Stomach (tissue), 9 donors: ENCODE data around the gene CBX4. TPM values are rescaled to one million over a fixed set of nuclear protein-coding genes. Genes with fewer than 3 reads are reported as not detected.

Source experiments
- DNase-seq, 2 donors: peaks; one replicate each; pipeline versions ENCODE4 v3.0.0 to v3.0.0-alpha.2; 2013 to 2019
- H3K27ac ChIP-seq, 5 donors: fragments of 200-600 bp in 4 of 5; sonication (generic) in 4 of 5; one replicate each; pipeline ENCODE4 v1.5.1; 2013 to 2019; ENCODE audit warnings: mild to moderate bottlenecking in 1 of 5, moderate library complexity in 1 of 5
- H3K27me3 ChIP-seq, 3 donors: fragments of 200-600 bp; sonication (generic); one replicate each; pipeline ENCODE4 v1.5.1; 2017 to 2019; ENCODE audit warnings: mixed run types in 1 of 3
- H3K36me3 ChIP-seq, 4 donors: fragments of 200-600 bp; sonication (generic); 1 replicate in 3 of 4; 2 replicates in 1 of 4; pipeline ENCODE4 v1.5.1; 2016 to 2019
- H3K4me1 ChIP-seq, 4 donors: fragments of 200-600 bp; sonication (generic); one replicate each; pipeline ENCODE4 v1.5.1; 2016 to 2019
- H3K4me3 ChIP-seq, 4 donors: fragments of 200-600 bp; sonication (generic) in 3 of 4; one replicate each; pipeline ENCODE4 v1.5.1; 2016 to 2019; ENCODE audit warnings: mild to moderate bottlenecking in 1 of 4
- H3K9me3 ChIP-seq, 4 donors: fragments of 200-600 bp; sonication (generic); one replicate each; pipeline ENCODE4 v1.5.1; 2016 to 2019
- EP300 ChIP-seq: sonication (generic); formaldehyde crosslinking; IDR thresholded peaks from one replicate; pipeline ENCODE4 v1.6.1; 2017; ENCODE audit warnings: antibody characterized with exemption
- POLR2A ChIP-seq, 4 donors: fragments of 450-650 bp; IDR thresholded peaks; one replicate each; pipeline ENCODE4 v1.6.1; 2016; ENCODE audit warnings: antibody characterized with exemption in 4 of 4, control low read depth in 2 of 4, mild to moderate bottlenecking in 1 of 4, moderate library complexity in 1 of 4
- POLR2AphosphoS5 ChIP-seq, 3 donors: sonication (generic); formaldehyde crosslinking; IDR thresholded peaks; one replicate each; pipeline ENCODE4 v1.6.1; 2016; ENCODE audit warnings: antibody characterized with exemption in 3 of 3
- WGBS, 5 donors: extraction: QIAGEN DNeasy Blood & Tissue Kit in 3 of 5; methylation state at CpG; one replicate each; pipeline versions ENCODE4 v1.1.5 to v1.1.7; 2013 to 2018; 5-methylcytosine and 5-hydroxymethylcytosine counted together
- intact Hi-C: fragments of 100-400 bp; cut with DNase I; formaldehyde crosslinking; loops from one replicate; pipeline ENCODE4 v1.15.1; 2023; ENCODE audit warnings: low total_unique reads
- polyA plus RNA-seq, 3 donors: library from polyadenylated mRNA; stranded (reverse); fragments of 200-250 nt; gene quantifications; one replicate each; pipeline ENCODE4 v1.2.3, GENCODE V29; 2013
- total RNA-seq, 5 donors: library from RNA; depleted of rRNA; stranded (reverse); fragments of >200 nt; gene quantifications; one replicate each; pipeline versions ENCODE4 v1.1.0 to v1.2.3, GENCODE V29; 2014 to 2016
- TF ChIP-seq, protein P1 (sequence below), 7 experiments: fragments of 450-650 bp in 4 of 7; fragments of 200-600 bp in 3 of 7; sonication (generic) in 3 of 7; IDR thresholded peaks; one replicate each; pipeline ENCODE4 v1.5.1; 2016 to 2019; ENCODE audit warnings: antibody characterized with exemption in 7 of 7, control low read depth in 2 of 7, mild to moderate bottlenecking in 1 of 7
- donor health status: healthy with polysubstance abuse.
- donor health status: Bipolar disorder and iron deficiency.
- donor health status: healthy.

Gene CBX4
- total and polyA plus RNA-seq, 8 donors = 1.8 to 10.6 (median 8.3) TPM

DNA sequence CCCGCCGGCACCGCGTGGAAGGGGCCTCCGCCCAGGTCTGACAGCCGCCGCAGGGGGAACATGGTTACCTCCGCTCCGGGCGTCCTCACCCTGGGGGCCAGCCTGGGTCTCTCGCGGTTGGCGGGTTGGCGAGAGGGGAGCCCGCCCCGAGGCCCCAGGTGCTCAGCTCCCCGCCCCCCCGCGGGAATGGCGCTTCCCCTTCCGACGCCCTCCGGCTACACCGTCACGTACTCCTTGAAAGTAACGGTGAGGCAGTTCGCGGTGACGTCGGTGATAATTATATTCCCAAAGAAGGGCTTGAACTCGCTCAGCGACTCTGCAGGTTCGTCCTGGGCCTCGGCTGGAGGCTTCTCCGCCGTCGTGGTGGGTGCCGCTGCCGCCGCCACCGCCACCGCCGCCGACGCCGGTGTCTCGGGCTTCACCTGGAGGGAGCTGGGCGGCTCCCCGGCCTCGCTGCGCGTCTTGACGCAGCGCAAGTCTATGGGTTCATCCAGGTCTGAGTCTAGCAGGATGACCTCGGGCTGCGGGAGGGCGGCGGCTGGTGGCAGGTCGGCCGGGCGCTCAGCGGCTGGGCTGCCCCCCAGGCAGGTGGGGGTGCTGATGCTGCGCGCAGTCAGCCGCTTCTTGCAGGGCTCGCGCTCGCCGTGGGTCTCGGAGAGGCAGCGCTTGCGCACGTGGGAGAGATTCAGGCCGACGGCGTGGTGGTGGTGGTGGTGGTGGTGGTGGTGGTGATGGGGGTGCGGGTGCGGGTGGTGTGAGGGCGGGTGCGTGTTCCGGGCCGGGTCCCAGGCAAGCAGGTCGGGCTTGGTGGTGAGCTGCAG is 5.3 kb downstream of the CBX4 start:
- no peak overlapping the region for H3K4me3 ChIP-seq
- intact Hi-C loops = no loop called here
- H3K36me3 ChIP-seq = peaks cover 18 to 23% (median 22%) of the 10 kb centered on the region in 4 donors
- no peak overlapping the region for H3K27ac ChIP-seq
- 85 to 90% (median 90%) methylated on average over 64 to 83 of the region's 83 CpGs for WGBS, 5 donors
- no peaks in the 10 kb centered on the region for H3K27me3 ChIP-seq
- TF ChIP-seq POLR2A (IDR thresholded peaks at IDR 0.05) (no peak), POLR2AphosphoS5 (IDR thresholded peaks at IDR 0.05) (no peak), EP300 (no peak)
- TF ChIP-seq, protein P1, sequence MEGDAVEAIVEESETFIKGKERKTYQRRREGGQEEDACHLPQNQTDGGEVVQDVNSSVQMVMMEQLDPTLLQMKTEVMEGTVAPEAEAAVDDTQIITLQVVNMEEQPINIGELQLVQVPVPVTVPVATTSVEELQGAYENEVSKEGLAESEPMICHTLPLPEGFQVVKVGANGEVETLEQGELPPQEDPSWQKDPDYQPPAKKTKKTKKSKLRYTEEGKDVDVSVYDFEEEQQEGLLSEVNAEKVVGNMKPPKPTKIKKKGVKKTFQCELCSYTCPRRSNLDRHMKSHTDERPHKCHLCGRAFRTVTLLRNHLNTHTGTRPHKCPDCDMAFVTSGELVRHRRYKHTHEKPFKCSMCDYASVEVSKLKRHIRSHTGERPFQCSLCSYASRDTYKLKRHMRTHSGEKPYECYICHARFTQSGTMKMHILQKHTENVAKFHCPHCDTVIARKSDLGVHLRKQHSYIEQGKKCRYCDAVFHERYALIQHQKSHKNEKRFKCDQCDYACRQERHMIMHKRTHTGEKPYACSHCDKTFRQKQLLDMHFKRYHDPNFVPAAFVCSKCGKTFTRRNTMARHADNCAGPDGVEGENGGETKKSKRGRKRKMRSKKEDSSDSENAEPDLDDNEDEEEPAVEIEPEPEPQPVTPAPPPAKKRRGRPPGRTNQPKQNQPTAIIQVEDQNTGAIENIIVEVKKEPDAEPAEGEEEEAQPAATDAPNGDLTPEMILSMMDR (IDR thresholded peaks at IDR 0.05) = no peak
- peaks cover 61 to 89% (median 87%) of the 10 kb centered on the region in 4 donors for H3K4me1 ChIP-seq
- DNase-seq = no peak
- no peaks in the 10 kb centered on the region for H3K9me3 ChIP-seq

DNA sequence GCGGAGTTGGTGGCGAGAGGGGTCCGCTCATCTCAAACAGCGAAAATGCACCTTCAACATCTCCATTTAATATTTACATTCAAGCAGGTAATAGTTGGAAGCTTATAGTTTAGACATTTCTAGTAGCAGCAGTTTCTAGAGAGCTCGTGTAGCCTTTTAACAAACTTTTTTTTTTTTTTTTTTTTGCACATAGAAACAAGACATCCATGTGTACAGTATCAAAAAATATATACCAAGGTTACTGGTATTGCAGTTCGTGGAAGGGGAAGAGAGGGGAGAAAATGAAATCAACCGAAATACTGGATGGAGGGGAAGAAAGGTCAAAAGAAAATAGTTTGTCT is 6.2 kb downstream of the CBX4 start:
- DNase-seq = no peak
- Histone ChIP-seq H3K27ac (peak overlapping the region; percentile 74 to 86 (median 84)), H3K9me3 (no peaks in the 10 kb centered on the region), H3K36me3 (peaks cover 18 to 23% (median 22%) of the 10 kb centered on the region in 4 donors), H3K27me3 (no peaks in the 10 kb centered on the region), H3K4me1 (peaks cover 61 to 90% (median 87%) of the 10 kb centered on the region in 4 donors), H3K4me3 (peak overlapping the region in 1 of 4 donors; percentile 43)
- intact Hi-C loops = no loop called here
- no peak for TF ChIP-seq EP300
- TF ChIP-seq POLR2A (IDR thresholded peaks at IDR 0.05) = no peak
- TF ChIP-seq, protein P1 (IDR thresholded peaks at IDR 0.05) = no peak
- TF ChIP-seq POLR2AphosphoS5 (IDR thresholded peaks at IDR 0.05) = no peak
- 56 to 67% (median 63%) methylated on average over 7 of the region's 7 CpGs for WGBS, 5 donors

DNA sequence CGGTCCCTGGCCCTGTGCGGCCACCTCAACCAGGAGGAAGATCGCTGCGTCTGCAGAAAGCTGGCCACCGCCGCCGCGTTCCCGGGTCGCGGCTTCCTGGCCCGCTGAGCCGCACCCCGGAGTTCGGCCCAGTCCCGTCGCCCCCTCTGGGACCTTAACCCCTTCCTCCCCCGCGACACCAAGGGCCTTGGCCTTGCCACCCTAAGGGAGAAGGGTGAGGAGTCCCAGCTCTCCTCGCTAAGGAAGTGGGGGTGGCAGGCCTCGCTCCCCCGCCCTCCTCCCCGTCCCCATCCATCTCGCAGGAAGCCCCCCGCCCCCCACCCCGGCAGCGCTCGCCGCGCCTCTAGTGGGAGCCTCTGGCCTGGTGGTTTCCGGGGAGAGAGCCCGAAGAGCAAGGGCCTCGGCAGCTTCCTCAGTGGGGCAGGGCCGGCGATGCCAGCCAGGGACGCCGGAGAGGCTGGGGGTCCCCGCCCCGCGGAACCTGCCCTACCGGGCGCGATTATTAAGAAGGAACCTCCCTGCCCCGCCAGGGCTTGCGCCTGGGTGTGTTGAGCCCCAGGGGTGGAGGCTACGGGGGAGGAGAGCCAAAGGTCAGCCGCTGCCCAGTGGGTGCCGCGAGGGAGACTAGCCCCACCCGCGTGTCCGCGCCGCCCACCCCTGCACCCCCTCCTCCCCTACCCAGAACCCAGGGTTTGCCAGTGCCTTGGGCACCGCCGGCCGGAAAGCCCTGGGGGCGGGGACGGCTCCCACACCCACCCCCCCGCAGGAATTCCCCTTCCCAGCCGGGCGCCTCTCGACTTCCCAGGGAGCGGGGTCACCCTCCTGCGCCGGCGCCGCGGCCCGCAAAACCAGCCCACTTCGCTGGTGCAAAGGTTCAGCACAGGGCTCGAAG is 6.8 kb downstream of the CBX4 start:
- H3K36me3 ChIP-seq = peaks cover 18 to 23% (median 22%) of the 10 kb centered on the region in 4 donors
- H3K9me3 ChIP-seq = no peaks in the 10 kb centered on the region
- no peaks in the 10 kb centered on the region for H3K27me3 ChIP-seq
- TF ChIP-seq POLR2A (IDR thresholded peaks at IDR 0.05) (no peak), EP300 (no peak), POLR2AphosphoS5 (IDR thresholded peaks at IDR 0.05) (peak in 1 of 3 donors; percentile 21)
- TF ChIP-seq, protein P1 (IDR thresholded peaks at IDR 0.05) = no peak
- peak overlapping the region; percentile 33 to 43 (median 36) for H3K4me3 ChIP-seq
- intact Hi-C loops = no loop called here
- WGBS, 5 donors = 7 to 22% (median 15%) methylated on average over 18 to 72 of the region's 72 CpGs
- H3K27ac ChIP-seq = peak overlapping the region; percentile 74 to 86 (median 84)
- DNase-seq = peak; percentile 55 to 86
- peaks cover 55 to 84% (median 80%) of the 10 kb centered on the region in 4 donors for H3K4me1 ChIP-seq
